Left colon (tissue), 2 donors: ENCODE data around the gene GJC2. TPM values are rescaled to one million over a fixed set of nuclear protein-coding genes. Genes with fewer than 3 reads are reported as not detected.

Experiments used
- ATAC-seq: fragments of 200-7000 bp; cut with Tn5 transposase; one replicate; pipeline ENCODE4 v1.9.1; 2020; ENCODE audit warnings: mild to moderate bottlenecking, moderate library complexity
- DNase-seq, 2 donors: peaks; one replicate each; pipeline ENCODE4 v3.0.0-alpha.2; 2020
- intact Hi-C, 2 donors: fragments of 100-400 bp; cut with DNase I in 1 of 2; cut with micrococcal nuclease in 1 of 2; formaldehyde crosslinking; loops; one replicate each; pipeline versions ENCODE4 v1.11.2 to v1.14.0; 2022; cut with DNase I, micrococcal nuclease
- long read RNA-seq: library from polyadenylated mRNA; unstranded; transcript quantifications from one replicate; pipeline ENCODE4 v2.0.0, GENCODE V29; 2021
- total RNA-seq, 2 donors: library from RNA; stranded (reverse); fragmentation: NEBNext Ultra II Directional; extraction: Animal tissue kit (Norgen Biotek cat#: 25700); gene quantifications; one replicate each; pipeline ENCODE4 v1.2.1, GENCODE V29; 2021
- donor health status: DM: no; HTN: no; CAD: no.
- donor health status: DM: yes; HTN: yes; CAD: no.

The GJC2 gene
- total RNA-seq = 1 to 10 TPM in 1 of 2 donors, under 1 TPM in 1; 0.49 to 1.5 TPM
- long read RNA-seq = 0 reads

DNA sequence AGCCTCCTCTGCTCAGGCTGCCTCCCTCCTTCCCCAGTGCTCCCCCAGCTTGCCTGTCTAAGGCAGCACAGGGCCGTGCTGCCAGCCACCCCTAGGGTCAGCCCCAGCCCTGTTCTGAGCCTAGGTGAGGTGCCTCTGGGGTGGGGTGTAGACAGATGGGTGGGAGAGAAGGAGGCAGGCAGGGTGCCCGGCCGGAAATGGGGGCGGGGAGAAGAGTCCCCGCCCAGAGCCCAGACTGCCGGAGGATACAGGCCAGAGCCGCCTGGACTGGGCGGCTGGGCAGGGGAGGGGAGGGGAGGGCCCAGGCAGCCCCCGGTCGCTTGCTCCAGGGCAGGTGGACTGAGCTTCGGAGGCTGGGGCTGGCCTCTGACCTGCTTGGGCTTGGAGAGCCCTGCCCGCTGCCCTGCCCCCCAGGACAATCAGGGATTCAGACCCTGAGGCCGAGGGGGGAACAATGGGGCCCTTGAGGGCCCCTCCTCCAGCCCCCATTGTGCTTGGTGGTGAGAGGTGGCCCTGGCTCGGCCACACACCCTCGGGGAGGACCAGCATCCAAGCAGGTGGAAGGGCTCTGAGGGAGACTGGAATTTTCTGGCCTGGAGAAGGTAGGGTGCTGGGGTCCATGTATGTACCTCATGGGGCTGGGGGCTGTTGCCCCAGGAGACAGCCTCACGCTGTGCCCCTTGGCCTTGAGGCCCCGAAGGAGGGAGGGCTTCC is at the start of gene GJC2:
Gene GJC2, plus strand, starts transcription at position 525 of the 714 bp plus-strand sequence. CDS start 7,829 bp downstream, outside the sequence.
- peak; percentile 19 to 39 for DNase-seq
- ATAC-seq = peak; percentile 41
- intact Hi-C loops = no loop called here

DNA sequence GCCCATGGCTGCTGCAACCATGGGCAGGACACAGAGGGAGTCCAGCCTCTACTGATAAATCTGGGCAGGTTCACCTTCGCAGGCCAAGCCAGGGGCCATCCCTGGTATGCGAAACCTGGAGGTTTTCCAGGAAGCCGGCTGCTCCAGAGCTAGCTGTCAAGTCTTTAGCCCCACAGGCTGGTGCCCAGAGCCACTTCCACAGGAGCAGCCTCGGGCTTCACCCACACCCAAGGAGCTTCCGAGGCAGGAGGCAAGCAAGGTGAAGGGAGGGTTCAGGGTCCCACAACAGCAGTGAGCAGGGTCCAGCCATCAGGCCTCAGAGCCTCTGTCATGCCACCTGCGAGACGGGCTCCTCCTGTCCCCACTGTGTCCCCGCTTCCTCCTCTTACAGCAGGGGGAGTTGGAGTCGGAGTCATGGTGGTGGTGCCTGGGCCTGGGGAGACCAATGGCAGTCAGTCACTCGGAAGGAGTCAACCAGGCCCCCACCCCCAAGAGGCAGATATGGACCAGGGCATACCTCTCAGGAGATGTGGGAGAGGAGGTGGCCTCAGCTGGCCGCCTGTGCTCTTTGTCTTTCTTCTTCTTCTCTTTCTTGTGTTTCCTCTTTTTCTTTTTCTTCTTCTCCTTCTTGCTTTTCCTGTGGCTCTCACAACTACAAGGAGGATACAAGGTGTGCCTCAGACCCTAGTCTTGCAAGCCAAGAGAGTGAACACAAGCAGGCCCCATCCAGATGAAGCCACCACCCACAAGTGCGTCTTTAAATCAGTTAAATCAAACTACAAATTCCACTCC is 48.7 kb upstream of the GJC2 start:
- DNase-seq = no peak
- no peak for ATAC-seq
- intact Hi-C loops = no loop called here

DNA sequence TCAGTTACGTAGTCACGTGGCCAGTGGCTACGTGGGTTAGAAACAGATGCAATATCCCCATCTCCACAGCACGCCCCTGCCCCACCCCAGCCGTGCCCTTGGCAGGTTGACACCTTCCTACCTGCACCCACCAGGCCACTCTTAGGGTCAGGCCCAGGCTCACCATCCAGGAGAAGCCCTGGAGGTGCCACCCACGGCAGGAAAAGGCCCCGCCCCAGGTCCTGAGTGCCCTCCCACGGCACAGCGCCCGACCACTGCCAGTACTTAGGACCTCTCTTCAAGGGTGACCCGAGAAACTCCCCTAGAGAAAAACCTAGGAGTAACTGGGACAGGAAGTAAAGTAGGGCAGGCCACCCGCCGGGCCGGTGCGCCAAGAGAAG is 48.1 kb upstream of the GJC2 start:
- DNase-seq (peak in 1 of 2 donors; percentile 53), ATAC-seq (peak; percentile 19)
- intact Hi-C loops = no loop called here

DNA sequence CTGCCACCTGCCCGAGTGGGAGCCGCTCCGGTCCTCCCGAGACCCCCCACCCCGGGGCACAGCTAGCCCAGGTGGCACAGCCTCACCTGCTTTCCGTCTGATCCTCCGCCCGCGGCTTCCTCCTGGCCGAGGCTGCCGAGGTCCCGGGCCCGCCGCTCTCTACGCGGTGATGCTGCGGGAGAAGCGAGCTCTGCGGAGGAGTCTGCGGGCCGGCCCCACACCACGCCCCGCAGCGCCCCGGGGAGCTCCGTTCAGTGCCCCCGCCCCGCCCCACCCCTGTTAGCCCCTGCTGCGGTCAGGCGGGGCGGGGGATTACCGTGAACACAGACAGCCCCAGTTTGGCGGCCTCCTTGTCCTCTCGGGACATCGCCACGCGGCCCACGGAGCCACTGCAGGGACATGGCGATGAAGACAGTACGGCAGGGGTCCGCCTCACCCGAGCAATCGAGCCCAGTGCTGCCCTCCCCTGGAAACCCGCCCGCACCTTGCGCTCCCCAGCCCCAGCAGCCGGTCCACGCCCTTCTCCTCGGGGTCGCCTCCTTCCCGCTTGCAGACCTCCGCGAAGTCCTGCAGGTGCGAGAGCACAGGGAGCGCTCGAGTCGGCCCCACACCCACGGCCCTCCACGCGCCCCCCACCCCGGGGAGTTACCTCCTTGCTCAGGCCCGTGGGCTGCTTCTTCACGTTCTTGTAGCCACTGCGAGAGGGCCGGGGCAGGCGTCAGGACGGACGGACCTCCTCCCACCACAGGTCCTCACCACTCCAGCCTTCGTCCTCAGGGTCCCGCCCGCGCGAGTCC is 47.5 kb upstream of the GJC2 start:
- ATAC-seq (peak; percentile 54), DNase-seq (peak; percentile 68 to 70)
- intact Hi-C loops = no loop called here

DNA sequence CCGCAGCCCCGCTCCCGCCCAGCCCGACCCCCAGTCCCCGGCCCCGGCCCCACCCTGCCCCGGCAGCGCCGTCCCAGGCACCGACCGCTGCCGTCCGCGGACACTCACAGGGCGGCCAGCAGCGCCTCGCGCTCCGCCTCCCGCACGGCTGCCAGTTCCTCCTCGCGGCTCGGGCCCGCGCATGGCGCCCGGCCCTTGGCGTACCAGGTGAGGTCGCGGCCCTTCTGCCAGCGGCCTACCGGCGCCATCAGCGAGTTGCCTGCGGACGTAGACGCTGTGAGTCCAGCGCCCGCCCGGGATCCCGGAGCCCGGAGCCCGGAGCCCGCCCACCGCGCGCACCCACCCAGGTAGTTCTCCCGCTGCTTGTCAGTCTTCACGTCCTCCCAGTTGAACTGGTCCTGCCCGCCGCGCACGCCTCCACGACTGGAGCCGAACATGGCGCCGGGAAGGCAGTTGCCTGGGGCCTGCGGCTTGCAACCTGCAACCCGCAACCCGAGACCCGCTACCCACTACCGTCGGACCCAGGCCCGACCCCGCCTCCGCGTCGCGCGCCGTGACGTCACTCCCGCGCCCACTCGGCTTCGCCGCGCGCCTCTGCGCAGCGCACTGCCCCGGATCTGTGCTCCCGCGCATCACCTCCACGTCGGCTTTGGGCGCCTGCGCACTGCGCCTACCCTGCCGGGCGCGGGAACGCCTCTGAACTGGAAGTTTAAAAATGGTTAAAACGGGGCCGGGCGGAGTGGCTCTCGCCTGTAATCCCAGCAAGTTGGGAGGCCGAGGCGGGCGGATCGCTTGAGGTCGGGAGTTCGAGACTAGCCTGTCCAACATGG is 46.7 kb upstream of the GJC2 start, which contains the start of gene C1orf35:
Gene C1orf35, minus strand, starts transcription at position 535 of the 830 bp plus-strand sequence. Its CDS starts 98 bp downstream, at position 437.
- DNase-seq (peak; percentile 94 to 96), ATAC-seq (peak; percentile 82)
- intact Hi-C loops = no loop called here

DNA sequence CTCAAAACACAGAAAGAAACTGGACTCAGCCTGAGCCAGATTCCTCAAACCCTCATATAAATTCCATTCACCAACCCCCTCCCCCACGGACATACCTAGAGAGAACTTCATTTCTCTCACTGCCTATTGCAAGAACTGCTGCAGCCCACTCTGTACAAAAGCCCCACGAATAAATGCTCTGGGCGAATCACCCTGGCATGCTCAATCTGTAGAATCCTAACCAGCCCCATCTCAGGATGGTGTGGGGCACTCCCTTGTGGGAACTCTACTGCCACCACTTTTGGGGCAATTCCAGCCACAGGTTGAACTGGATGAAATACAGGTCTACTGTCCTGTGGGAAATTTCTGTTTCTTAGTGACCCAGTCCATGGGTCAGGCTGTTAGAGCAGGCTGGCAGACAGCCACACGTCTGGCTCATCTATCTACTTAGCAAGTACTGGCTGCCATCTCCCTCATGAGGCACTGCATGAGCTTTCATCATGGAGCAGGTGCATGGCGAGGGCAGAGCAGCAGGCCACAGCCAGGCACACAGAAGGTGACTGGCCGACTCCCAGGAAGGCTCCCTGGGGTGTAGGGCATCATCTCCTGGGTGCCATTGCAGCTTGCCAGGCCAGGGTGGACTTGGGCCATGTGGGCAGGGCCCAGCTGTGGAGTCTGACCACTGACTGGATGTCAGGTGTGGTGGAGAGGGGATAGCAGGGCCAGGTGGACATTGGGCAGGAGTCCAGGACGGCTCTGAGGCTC is 45.0 kb upstream of the GJC2 start:
- ATAC-seq (no peak), DNase-seq (no peak)
- intact Hi-C loops = no loop called here

DNA sequence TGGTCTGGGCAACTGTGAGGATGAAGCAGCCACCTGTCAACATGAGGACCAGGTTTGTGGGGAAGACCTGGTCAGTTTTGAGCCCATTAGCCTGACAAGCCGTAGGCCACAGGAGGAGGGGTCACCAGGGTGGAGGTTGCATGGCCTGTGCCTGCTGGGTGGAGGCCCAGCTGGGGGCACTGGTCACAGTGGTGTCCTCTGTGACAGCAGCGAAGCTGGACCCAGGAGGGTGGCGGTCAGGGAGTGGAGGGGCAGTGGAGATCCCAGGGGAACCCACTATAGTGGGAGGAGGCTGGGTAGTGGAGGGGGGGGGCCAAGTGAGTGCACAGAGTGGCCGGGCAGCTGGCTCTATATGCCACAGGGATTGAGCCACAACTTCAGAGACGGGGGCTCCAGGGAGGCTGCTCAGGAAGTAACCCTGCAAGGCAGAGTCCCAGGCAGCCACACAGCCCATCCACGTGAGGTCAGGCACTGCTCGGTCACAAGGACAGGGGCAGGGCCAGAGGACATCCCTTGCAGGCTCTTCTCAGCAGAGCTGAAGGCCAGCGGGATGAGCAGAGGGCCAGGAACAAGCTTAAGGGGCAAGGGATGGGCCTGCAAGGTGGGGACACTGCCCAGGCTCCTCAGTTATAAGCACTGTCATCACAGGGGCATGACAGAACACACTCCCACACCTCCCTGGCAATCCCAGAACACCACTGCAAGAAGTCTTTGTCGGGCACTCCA is 44.3 kb upstream of the GJC2 start:
- DNase-seq (no peak), ATAC-seq (no peak)
- intact Hi-C loops = no loop called here

DNA sequence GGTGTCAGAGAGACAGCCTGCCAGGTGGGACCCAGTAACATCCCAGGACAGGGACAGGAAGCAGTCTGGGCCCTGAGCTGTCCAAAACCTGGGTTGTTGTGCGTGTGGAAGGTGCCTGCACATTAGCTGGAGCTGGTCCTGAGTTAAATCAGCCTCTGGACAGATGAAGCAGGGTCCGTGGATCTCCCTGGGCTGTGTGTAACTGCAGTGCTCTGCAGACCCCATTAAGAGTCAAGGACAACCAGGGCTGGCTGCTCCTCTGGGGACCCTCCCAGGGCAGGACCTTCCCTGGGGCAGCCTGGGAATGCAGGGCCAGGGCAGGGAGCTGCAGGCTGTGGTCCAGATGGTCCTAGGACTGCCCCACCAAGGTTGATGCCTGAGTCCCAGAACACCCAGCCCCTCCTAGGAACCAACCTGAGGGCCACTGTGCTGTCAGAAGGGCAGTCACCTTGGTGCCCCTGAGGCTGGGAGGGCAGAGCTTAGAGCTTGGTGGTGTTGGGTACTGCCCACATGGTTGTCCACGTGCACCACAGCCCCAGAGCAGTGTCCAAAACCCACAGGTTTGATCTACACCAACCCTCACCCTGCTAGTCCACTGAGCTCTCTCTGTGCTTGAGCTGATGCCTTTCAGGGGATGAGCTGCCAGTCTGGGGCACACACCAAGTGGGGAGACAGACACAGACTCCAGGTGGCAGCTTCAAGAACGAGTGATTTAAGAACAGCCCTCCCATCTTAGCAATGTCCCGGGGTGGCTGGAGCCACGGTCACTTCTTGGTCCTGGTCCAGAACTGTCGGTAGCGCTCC is 43.5 kb upstream of the GJC2 start:
- DNase-seq (no peak), ATAC-seq (no peak)
- intact Hi-C loops = no loop called here

DNA sequence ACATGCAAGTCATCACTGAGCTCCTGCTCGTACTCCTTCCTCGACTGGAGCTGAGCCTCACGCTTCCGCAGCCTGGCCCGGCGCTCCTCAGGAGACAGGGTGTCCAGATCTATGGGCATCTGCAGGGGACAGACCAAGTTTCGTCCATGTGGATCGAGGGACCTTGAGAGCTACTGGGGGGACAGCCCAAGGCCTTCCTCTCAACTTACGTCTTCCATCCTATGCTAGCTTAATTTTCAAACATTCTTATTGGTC is 43.0 kb upstream of the GJC2 start:
- no peak for ATAC-seq
- intact Hi-C loops = no loop called here
- DNase-seq = no peak

DNA sequence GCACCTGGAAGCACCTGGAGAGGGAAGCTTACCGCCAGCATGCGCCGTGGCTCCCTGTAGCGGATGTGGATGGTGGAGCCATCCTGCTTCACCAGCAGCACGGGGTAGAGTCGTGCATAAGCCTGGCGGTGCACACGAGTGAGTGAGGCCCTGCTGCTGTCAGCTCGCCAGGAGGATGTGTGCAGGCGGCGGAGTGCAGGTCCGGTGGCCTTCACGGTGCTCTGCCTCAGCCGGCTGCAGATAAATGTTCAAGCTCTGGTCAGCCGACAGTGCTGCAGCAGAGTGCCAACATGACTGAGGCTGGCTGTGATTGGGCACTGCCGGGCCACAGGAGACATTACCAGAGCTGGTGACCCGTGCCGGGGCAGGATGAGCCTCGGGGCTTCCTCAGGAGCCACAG is 42.1 kb upstream of the GJC2 start:
- ATAC-seq = no peak
- DNase-seq = no peak
- intact Hi-C loops = no loop called here

DNA sequence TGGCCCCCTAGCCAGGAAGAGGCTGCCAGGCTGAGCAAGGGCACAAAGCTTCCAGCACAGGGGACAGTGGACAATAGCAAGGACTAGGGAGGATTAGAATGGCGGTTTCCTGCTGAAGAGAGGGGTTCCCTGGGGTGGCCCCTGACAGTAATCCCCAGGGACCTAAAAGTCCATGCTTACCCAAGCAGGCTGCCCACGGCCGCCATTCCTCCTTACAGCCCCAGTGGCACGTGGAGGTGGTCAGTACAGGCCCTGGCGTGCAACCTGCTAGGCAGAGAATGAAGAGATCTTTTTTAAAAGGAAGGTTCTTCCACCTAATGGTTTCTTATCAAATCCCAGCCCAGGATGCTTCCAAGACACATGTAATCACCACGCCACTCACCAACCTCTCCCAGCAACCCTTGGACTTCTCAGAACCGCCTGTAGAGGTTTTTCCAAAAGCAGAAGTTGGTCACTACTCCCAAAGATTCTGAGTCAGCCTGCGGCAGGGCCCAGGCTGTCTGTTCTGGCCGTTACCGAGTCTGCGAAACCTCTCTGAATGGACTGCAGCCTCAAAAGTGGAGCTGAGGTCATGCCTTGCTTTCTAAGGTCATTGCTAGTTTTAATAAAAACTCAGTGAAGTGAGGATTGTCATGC is 41.6 kb upstream of the GJC2 start:
- ATAC-seq (no peak), DNase-seq (no peak)
- intact Hi-C loops = no loop called here

DNA sequence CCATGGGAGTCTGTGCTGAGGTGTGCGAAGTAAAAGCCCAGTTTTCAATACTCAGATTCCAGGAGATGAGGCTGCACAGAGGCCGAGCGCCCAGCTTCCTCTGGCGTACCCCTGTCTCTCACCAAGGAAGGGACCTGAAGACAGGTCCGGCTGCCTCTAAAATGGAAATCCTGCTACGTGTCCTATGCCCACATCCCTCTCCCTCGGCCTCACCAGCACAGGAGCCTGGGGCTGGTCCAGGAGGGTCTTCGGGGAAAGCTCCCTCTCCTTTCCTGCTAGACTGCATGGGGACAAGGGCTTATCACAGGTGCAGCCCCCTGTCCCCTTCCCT is 41.0 kb upstream of the GJC2 start:
- intact Hi-C loops = no loop called here
- DNase-seq = no peak
- ATAC-seq = no peak

DNA sequence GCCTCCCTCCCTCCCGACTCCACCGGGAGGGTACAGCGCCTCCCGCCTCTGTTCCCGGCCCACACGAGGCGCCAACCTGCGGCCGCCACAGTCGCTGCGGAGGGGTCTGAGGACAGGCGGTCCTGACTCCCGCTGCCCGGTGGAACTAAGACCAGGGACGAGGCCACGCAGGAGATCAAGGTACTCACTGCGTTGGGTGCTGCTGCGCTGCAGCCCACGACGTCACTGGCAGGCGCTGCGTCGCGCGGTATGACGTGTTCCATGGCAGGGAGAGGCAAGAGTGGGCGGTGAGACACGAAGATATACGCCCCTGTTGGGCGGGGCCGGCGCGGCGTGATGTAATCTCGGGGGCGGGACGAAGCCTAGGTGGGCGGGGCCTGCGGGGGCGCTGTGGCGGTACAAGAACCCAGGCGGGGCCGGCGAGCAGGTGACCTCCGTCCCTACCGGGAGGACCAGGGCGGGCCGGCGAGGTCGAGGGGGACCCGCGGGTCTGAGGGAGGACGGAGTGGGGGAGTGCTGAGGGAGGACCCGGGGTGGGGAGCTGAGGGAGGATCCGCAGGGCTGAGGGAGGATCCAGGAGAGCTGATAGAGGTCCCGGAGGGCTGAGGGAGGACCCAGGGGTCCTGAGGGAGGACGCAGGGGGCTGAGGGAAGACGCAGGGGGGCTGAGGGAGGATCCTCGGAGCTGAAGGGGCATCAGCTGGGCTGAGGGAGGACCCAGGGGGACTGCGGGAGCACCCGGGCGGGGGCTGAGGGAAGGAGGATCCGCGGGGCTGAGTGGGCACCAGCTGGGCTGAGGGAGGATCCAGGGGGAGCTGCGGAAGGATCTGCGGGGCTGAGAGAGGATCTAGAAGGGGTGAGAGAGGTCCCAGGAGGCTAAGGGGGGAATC is 40.4 kb upstream of the GJC2 start, which contains the start of gene MRPL55:
Gene MRPL55, minus strand, starts transcription at position 227 of the 889 bp plus-strand sequence. CDS start 1,039 bp downstream, outside the sequence.
- intact Hi-C loops = no loop called here
- DNase-seq (peak; percentile 97 to 99), ATAC-seq (peak; percentile 97)

DNA sequence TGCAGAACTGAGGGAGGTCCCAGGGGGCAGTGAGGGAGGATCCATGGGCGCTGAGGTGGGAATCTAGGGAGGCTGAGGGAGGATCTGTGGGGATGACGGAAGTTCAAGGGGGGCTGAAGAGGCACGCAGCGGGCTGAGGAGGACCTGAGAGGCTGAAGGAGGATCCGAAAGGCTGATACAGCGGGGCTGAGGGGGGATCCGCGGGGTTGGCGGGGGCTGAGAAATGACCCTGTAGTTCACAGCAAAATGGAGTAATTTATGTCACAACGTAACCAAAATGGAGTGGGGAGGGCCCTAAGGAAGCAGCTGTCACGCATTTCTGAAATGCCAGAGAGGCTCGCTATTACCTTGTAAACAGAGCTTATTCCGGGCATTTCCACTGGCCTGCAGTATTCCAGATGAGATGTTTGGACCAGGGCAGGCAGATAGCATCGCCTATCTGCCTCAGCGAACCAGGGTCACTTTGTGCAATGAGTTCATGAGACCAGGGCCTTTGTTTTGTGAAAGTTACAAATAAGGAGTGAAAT is 39.7 kb upstream of the GJC2 start:
- ATAC-seq (peak; percentile 1), DNase-seq (no peak)
- intact Hi-C loops = no loop called here

DNA sequence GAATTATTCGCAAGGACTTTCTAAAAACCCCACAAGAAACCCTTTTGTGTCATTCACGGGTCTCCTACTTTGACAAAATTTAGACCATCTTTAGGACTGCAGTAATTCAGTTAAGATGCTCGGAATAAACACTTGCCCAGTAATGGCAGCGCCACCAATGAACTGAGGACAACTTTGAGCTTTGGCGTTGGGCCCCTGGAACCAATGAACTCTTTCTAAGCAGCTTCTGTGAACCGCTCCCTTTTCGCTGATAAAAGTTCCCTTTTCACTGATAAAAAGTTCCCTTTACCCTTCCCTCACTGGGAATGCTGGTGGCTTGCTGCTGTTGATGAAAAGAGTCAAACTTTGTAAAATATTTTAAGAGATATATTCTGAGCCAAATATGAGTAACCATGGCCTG is 39.2 kb upstream of the GJC2 start:
- intact Hi-C loops = no loop called here
- no peak for DNase-seq
- ATAC-seq = no peak
